Stomach (tissue), 4 donors: ENCODE data around the gene HAPLN1.

Experiments used
- CTCF ChIP-seq, 7 experiments: fragments of 450-650 bp in 4 of 7; fragments of 200-600 bp in 3 of 7; sonication (generic) in 3 of 7; IDR thresholded peaks; one replicate each; pipeline ENCODE4 v1.5.1; 2016 to 2019; ENCODE audit warnings: antibody characterized with exemption in 7 of 7, control low read depth in 2 of 7, mild to moderate bottlenecking in 1 of 7
- EP300 ChIP-seq: sonication (generic); formaldehyde crosslinking; IDR thresholded peaks from one replicate; pipeline ENCODE4 v1.6.1; 2017; ENCODE audit warnings: antibody characterized with exemption
- POLR2A ChIP-seq, 4 donors: fragments of 450-650 bp; IDR thresholded peaks; one replicate each; pipeline ENCODE4 v1.6.1; 2016; ENCODE audit warnings: antibody characterized with exemption in 4 of 4, control low read depth in 2 of 4, mild to moderate bottlenecking in 1 of 4, moderate library complexity in 1 of 4
- POLR2AphosphoS5 ChIP-seq, 3 donors: sonication (generic); formaldehyde crosslinking; IDR thresholded peaks; one replicate each; pipeline ENCODE4 v1.6.1; 2016; ENCODE audit warnings: antibody characterized with exemption in 3 of 3

- TF ChIP-seq CTCF (IDR thresholded peaks at IDR 0.05) (peak in 5 of 7 experiments; percentile 12 to 35 (median 22)), POLR2AphosphoS5 (IDR thresholded peaks at IDR 0.05) (no peak), POLR2A (IDR thresholded peaks at IDR 0.05) (no peak), EP300 (no peak)
Measured at GRCh38 chr5:83608122-83608521, 112.5 kb downstream of the HAPLN1 start.
